Measurements from ENCODE around the gene EGLN3.
"Not testable (repeated sequence)": the region's sequence is repeated elsewhere in the genome, so short reads cannot be mapped to it uniquely, and the experiment has no call there.

EGLN3 gene

DNA sequence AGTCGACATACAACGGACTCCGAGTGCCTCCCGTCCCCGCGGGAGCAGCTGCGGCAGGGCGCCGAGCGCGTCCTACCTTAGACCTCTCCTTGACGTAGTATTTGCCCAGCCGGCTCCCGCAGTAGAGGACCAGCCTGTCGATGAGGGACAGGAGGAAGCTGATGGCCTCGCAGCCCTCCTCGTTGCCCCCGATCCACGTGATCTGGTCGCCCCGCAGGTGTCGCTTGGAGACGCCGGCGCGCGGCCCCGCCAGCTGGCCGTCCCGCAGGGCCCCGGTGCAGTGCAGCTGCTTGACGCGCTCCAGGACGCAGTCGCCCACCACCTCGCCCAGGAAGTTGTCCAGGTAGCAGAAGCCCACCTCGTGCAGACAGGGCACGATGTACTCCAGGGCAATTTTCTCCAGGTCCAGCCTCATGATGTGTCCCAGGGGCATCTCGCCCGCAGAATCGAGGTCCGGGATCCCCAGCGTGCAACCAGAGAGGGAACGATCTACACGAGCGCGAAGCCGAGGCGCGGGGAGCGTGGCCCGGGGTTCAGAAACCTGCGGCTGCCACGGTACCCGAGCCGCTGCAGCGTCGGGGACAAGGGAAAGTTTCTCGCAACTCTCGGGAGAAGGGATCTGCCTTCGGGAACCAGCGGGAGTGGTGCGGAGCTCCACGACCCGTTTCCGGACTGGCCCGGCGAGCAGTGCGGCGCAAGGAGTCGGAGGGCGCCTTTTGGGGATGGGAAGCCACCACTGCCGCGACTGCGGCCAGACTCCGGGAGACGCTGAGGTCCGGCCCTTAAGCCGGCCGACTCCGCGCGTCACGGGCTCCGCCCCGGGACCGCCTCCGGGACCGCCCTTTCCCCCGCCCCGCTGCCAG is at the start of gene EGLN3:
TSS of gene EGLN3 (minus strand) at position 755 of the 863 bp plus-strand sequence. CDS start at position 433, 322 bp downstream.
- DNase-seq = peak; percentile 88

DNA sequence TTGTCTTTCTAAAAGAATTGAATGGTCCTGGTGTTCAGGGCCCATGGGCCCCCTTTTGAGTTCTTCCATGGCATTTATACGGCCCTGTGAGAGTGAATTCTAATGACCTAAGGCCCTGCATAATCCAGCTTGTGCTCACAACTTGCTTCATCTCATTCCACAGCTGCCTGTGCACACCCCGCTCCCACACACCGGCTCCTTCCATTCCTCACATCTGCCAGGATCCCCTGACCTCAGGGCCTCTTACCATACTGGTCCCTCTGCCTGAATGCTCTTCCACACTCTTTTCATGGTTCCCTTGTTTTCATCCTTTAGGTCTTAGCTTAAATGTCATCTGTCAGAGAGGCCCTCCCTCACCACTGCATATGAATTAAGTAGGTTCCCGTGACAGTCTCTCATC is 49.5 kb upstream of the EGLN3 start:
- no peak for DNase-seq

DNA sequence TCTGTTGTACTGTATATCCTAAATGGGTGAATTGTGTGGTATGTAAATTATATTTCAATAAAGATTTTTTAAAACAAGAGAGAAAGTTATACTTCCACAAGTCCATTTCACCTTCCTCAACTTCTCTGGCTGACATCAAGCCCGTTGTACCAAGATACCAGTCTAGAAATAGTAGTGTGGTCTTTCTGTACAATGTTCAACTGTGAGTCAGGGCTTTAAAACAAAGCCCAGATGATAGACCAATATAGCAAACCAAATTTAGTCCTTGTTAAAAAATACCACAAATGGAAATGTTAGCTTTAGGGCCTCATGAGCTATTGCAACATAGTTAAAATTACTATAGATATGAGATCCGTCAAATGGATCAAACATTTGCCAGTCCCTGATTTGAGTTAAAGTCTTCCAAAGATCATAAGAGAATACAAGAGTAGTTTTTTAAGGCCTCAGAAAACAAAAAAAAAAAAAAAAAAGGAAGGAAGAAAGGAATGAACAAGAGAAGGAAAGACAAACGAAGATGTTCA is 49.0 kb upstream of the EGLN3 start:
- DNase-seq = no peak

DNA sequence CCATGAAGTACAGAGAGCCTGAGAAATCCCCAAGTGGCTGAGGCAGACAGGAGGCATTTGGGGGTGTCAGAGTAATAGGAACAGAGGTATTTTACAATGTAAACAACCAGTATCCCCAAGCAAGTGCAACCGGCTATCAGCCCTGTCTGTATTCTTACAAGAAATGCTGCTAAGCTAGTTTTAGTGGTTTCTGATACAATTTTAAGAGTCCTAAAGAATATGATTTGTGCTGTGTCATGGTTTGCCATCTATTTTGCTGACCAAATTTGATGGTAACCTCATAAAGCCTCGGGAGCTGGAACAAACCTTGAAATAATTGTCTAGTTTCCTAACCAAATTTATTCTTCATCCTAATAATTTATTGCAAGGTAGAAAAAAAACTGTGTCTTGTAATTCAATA is 46.7 kb upstream of the EGLN3 start:
- no peak for DNase-seq

DNA sequence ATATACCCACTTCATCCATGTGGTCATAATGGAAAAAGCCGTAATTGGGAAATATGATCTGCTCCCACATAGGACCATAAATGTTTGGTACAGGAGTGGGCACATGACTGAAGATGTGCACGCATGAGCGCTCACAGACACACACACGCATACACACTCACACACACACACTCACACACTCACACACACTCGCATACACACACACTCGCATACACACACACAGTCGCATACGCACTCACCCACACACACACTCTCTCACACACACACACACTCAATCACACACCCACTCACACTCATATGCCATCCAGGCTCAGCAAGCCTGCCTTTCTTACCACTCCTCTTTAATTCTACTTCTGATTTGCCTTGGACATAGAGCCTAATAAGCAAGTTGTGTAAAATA is 45.6 kb upstream of the EGLN3 start:
- DNase-seq = peak; percentile 13

DNA sequence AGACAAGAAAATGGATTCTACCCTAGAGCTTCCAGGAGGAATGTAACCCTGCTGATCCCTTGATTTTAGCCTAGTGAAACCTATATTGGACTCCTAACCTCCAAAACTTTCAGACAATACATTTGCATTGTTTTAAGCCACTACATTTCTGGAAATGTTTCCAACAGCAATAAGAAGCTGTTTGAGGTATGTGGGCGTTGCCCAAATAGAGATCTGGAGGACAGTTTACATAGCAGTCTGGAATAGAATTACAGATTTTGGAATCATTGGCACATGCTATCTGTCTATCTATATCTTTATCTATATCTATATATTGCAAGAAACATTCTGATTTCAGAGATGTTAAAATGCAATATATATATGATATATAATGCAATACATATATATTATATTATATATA is 42.4 kb upstream of the EGLN3 start:
- DNase-seq = no peak

DNA sequence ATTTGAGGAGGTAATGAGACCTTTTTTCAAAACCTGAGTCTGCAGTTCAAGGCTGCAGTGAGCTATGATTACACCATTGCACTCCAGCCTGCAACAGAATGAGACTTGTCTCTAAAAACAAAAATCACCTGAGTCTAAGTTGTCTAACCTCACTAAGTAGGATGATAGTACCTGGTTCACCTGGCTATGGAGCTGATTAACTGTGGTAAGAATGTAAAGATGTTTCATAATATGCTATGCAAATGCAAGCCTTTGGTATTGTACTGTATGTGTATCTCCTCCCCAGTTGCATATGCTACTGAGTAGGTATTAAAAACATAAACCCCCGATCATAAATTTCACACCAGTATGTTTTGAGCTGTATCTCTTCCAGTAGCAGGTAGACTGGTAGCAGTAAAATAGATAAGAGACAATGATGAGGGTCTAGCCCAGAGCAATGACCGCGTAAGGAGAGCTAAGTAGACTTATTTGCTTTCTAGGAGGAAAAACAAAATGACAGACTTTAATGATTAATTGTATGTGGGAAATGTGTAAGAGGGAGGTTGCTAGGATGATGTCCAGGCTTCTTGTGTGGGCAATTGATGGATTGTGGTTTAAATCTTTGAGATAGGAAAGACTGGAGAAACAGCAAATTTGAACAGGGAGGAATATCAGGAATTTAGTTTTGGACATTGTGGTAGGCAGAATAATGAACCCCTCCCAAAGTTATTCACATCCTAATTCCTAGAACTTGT is 41.6 kb upstream of the EGLN3 start:
- DNase-seq = no peak

DNA sequence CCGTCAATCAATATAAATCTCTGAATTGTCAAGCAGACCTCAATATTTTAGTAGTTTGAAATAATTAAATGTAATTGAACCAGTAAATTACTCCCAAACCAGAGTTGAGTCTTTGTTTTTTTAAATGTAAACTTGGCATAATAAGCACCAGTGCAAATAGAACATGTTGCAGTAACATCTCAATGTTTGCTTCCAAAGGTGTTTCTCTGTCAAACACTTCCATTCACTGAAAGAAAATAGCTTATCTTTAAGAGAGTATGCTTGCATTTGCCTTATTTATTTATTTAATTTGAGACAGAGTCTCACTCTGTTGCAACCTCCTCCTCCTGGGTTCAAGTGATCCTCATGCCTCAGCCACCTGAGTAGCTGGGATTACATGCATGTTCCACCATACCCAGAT is 39.9 kb upstream of the EGLN3 start:
- DNase-seq = no peak

DNA sequence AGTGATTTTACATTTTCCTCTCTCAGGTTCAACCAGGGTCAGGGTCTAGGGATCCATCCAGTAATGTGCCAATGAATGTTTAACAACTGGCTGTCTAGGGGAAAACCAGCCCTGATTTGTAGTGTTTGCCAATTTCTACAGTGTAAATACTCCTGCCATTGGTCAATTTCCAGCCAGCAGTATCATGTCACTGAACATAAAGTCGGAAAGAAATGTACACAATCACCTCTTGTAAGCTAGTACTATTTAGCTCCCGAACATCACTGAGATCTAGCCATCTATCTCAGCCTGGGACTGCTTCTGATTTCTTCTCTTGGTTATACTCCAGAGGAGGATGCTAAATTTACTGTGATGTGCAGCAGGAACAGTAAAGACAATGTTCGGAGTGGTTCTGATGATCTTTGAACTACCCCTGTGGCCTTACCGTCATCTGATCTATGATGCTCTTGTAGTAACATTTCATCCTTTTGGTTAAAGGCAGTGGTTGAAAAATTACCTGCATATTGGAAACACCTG is 36.7 kb upstream of the EGLN3 start:
- DNase-seq = peak; percentile 34

DNA sequence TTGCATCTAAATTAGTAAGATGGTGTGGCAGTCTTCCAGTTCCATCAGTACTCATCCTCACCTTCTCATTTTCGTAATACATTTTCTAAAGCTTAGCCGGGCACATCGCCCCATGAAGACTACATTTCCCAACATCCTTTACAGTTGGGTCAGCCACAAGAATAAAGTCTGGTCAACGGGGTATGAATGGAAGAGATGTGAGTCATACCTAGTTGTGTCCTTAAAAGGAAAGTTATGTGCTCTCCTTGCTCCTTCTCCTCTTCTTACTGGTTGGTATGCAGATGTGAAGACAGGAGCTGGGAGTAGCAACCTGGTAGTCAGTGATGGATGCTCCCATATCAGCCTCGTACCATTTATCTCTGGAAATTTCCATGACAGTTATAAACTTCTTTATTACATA is 35.9 kb upstream of the EGLN3 start:
- no peak for DNase-seq

DNA sequence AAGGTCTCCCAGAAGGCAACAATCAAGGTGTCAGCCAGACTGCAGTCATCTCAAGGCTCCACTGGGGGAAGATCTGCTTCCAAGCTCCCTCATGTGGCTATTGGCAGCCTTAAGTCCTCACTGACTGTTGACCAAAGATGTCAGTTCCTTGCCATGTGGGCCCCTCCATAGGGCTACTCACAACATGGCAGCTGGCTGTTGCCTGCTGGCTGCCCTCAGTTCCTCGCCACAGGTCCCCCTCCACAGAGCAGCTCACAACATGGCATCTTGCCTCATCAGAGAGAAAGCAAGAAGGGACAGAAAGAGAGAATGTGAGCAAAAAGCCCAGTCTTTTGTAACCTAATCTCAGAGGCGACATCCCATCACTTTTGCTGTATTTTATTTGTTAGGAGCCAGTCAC is 34.4 kb upstream of the EGLN3 start:
- no peak for DNase-seq

DNA sequence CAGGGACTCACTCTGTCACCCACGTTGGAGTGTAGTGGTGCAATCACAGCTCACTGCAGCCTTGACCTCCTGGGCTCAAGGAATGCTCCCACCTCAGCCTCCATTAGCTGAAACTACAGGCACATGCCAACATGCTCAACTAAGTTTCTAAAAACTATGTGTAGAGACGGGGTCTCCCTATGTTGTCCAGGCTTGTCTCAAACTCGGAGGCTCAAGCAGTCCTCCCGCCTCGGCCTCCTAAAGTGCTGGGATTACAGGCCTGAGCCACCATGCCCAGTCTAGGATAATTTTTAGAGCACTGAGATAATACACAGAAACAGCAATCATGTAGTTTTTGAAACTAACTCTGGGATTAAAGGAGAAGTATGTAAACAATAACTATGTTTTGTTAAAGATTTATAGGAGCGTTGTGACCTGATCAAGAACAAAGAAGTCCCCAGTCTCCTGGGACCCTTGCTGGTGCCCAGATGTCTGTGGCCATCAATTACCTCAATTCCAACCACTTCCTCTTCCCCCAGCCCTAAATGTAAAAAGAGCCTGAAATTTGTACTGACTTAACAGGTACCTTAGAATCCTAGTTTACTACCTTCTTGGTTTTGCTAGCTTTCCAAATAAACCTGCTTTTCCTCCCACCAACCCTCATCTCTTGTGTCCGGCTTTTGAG is 28.9 kb upstream of the EGLN3 start:
- DNase-seq = no peak

DNA sequence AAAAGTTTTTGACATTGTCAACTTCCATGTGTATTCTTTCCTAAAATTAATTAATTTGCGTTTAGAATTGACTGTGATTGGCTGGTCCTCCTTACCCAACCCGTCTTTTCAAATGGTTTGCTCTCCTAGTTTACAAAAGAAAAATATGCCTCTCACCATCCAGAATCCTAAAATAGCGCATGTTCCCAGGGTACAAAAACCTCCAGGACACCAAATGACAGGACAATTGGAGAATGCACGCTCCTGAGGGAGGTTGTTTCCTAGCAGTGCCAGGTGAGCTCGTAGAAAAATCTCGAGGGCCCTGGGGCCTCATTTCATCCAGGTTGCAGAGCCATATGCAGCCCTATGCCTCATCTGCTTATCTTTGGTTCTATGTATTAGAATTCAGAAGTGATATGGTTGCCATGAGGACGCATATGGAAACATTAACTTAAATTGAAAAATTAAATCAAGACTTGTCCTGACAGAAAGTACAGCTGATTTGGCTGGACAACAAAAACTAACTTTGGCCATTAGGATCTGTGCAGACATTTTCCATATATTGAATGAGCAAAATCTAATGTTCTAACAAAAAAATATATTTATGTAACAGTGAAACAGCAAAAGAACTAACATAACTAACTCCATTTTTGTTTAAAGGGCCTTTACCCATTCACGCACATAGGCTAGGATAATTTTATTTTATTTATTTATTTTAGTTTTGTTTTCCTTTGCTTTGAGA is 28.2 kb upstream of the EGLN3 start:
- DNase-seq = no peak

DNA sequence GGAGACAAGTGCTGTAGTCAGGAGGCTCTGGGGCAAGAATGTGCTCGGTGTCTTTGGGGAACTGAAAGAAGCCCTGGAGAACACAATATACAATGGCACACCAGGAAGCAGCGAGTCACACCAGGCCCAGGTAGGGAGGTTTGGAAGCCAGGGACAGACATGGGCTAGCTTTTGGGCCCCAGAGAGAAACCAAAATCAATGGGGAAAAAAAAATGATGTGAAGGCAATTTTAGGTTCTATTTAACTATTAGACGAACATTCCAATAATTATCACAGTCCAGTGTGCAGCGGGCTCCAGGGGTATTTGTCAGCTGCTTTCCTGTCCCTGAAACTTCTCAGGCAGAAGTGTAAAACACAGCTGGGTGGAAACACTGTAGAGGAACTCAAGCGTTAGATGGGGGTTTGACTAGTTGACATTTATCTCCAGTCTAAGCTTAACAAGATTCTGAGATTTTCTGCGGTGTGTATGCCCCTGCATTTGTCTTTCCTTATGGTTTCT is 21.8 kb upstream of the EGLN3 start:
- DNase-seq = no peak

DNA sequence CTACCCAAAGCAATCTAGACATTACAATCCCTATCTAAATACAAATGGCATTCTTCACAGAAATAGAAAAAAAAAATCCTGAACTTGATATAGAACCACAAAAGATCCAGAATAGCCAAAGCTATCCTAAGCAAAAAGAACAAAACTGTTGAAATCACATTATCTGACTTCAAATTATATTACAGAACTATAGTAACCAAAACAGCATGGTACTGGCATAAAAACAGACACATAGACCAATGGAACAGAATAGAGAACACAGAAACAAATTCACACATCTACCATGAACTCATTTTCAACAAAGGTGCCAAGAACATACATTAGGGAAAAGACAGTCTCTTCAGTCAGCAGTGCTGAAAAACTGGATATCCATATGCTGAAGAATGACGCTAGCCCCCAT is 19.0 kb upstream of the EGLN3 start:
- not testable (repeated sequence) for DNase-seq

DNA sequence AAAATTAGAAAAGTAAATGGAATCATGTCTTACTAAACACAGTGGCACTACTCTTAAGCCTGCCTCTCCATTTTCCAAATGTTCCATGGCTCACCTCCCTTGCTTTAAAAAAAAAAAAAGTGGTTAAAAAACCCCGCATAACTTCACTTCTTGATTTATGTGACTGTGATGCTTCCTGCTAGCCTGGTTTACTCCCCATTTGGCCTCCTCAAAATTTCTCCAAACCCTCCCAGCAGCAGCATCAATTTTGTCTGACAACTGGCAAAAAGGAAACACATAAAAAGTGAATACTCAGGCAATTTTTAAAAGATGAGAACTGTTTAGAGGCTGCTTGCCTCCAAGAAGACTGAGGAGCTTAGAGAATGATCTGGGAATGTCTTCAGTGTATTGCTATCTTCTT is 17.8 kb upstream of the EGLN3 start:
- DNase-seq = no peak

DNA sequence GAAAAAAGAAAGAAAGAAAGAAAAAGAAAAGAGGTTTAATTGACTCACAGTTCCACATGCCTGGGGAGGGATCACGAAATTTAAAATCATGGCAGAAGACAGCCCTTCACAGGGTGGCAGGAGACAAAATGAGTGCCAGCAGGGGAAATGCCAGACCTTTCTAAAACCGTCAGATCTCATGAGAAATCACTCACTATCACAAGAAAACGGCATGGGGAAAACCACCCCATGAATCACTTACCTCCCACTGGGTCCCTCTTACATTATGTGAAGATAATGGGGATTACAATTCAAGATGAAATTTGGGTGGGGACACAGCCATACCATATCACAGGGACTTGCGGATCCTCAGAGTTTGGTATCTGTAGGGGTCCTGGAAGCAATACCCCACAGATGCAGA is 16.3 kb upstream of the EGLN3 start:
- no peak for DNase-seq

DNA sequence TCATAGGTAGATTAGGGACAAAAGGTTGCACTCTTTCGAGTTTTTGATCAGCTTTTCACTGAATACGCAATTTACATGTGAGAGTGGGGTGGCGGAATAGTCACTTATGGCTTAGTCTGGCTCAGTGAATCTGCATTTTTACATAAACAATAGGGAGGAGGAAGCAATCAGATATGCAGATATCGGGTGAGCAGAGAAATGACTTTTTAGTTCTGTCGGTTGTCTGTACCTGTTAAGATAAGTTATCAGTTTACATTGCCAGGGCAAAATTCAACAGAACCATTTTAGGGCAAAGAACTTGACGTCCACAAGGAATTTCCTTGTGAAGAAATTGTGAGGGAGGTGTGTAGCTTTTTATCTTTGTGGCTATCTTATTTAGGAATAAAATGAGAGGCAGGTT is 15.4 kb upstream of the EGLN3 start:
- no peak for DNase-seq

DNA sequence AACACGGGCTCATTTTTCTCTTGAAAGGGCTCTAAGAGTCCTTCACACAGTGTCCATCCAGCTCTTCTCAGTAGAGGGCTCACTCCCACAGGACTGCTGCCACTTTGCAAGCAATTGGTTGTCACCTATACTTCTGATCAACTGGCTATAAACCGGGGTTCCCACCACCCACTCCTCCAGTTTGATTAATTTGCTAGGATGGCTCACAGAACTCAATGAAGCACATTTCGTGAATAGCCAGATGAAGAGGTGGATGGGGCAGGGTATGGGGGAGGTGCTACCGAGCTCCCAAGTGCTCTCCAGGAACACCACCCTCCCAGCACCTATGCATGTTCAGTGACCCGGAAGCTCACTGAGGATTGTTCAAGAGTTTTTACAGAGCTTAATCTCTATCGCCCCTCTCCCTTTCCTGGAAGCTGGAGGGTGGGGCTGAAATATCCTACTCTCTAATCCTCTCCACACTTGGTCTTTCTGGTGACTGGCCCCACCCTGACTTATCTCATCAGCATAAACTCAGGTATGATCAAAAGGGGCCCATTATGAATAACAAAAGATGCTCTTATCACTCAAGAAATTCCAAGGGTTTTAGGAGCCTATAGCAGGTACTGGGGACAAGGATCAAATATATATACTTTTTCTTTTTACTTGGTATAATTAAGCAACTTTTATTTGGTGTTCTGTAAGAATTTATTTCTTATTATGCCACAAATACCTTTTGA is 13.9 kb upstream of the EGLN3 start:
- no peak for DNase-seq

DNA sequence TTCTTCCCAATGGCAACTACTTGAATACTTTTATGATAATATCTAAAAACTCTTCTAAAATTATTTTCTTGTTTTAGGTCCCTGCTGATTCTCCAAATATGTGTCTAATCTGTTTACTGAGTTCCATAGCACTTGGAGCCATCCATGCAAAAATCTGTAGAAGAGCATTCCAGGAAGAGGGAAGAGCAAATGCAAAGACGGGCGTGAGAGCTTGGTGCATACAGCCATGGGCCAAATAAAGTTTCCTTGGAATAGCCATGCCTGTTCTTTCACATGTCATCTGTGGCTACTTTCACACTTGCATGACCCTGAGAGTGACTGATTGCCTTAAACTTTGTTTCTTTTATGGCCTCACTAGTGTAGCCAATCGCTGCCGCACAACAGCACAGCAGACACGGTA is 13.0 kb upstream of the EGLN3 start:
- no peak for DNase-seq

DNA sequence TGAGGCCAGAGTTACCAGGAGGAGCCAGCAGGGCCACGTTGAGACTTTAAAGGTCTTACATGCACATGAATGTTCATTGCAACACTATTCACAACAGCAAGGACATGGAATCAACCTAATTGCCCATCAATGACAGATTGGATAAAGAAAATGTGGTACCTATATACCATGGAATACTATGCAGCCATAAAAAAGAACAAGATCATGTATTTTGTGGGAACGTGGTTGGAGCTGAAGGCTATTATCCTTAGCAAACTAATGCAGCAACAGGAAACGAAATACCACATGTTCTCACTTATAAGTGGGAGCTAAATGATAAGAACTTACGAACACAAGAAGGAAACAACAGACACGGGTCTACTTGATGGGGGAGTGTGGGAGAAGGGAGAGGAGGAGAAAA is 11.6 kb upstream of the EGLN3 start:
- DNase-seq = not testable (repeated sequence)

DNA sequence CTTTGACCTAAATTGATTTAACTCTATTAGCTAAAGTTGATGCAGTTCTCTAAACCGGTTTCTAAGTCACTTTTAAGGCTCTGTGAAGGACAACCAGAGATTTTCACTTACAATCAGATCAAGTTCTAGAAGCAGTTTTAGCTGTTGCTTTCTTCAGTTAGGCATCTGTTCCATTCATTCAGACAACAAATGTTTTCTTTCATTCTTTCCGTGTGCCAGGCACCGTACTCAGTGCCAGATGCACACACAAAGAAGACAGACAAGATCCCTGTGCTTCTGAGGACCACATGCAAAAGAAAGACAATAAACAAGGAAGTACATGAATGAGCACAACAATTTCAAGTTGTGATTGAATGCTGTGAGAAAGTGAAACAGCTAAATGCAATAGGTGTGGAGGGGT is 11.1 kb upstream of the EGLN3 start:
- DNase-seq = no peak
